GM21723 (cell line): Measurements from ENCODE around the gene IGSF9B.

Experiments used
- ATAC-seq: cut with Tn5 transposase; IDR thresholded peaks from one replicate; pipeline ENCODE4 v1.9.1; 2021; ENCODE audit warnings: mild to moderate bottlenecking, moderate library complexity; ENCODE audit not compliant: unreplicated experiment

IGSF9B gene

DNA sequence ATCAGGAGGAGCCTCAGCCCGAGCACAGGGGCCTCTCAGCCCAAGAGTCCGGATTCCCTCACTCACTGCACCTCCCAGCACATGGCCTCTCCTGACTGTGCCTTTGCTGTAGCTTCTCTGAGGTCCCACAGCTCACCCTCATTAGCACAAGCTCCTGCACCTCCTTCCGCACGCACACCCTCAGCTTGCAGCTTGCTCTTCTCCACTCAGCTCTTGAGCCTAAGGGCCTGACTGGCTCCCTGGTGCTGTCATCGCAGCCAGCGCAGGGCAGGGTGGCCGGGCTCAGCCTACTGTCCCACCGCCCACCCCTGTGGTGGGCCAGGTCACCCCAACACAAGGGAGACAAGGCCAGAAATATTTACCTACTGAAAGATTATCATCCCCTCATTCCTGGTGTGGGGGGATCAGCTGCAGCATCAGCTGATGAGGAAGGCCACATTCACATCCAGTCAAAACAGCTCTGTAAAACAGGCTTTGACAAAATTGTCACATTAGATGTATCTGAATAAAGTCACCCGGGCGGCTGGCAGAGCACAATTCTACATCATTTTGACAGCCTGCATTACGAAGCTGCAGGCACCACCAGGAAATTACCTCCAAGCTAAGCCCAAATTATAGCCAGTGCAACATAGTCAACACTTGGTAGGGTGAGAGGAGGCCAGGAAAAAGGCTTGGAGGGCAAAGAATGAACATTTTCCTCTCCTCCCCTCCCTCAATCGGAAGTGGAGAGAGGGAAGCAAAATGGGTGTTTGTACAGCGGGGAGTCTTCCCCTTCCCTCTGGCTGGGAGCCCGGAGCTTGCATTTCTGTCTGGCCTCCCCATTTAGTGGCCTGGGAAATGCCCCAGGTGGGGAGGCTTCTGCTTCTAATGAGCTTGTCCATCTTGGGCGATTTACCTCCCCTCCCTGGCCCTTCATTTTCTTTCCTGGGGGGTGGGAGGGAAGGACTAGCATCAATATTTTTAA, 29.5 kb upstream of the IGSF9B start:
- no peak for ATAC-seq

- ATAC-seq: peak; percentile 73
Observed at GRCh38 chr11:133984828-133985227, 28.1 kb upstream of the IGSF9B start.

DNA sequence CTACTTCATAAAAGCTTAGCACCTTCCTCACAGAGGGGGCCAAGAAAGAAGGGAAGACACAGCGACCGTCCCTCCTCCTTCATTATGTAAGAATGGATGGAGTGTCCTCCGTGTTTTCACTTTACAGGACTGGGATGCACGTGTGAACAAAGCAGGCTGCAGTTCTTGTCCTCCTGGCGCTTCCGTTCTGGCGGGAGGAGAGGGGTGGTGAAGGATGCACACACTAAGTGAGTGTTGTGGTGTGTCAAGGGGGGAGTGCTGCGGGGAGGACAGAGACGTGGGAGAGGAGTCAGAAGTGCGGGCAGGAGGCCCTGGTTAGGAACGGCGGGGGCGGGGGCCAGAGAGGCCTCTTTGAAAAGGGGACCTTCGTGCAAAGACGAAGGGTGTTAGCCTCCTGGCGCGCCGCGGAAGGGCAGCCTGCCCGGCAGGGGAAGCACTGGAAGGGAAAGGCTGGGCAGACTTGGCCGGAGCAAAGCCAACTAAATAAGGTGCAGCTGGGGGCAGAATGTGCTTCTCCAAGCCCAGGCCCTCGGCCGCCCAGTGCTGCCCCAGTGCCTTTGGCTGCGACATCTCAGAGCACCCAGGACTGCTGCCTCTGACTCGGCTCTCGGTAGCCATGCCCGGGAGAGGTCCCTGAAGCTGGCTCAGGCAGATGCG, 27.0 kb upstream of the IGSF9B start:
- ATAC-seq: no peak

GRCh38 chr11:133982876-133983275, 26.1 kb upstream of the IGSF9B start:
- no peak for ATAC-seq

DNA sequence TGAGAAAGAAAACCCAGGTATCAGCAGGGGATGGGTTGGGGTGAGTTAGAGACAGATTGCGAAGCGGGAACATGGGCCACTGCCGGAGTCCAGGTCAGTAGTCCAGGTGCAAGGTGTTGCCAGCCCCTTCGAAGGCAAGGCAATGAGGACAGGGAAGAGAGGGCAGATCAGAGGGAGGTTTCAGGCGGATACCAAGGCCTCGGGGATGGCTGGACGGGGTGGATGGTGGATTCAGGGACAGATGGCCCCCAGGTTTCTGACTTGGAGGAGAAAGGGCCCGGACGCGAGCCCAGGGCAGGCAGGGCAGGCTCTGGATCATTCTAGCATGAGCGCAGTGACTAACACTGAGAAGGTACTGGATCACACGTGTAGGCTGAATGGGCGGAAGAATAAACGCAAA, 25.4 kb upstream of the IGSF9B start:
- ATAC-seq: no peak

- ATAC-seq: no peak
Observed at GRCh38 chr11:133981156-133981555, 24.4 kb upstream of the IGSF9B start.

- ATAC-seq: no peak
Observed at GRCh38 chr11:133980665-133981064, 23.9 kb upstream of the IGSF9B start.

- ATAC-seq: no peak
Observed at GRCh38 chr11:133978794-133979193, 22.0 kb upstream of the IGSF9B start.

GRCh38 chr11:133977067-133977677, 20.4 kb upstream of the IGSF9B start:
- peak; percentile 99 for ATAC-seq

DNA sequence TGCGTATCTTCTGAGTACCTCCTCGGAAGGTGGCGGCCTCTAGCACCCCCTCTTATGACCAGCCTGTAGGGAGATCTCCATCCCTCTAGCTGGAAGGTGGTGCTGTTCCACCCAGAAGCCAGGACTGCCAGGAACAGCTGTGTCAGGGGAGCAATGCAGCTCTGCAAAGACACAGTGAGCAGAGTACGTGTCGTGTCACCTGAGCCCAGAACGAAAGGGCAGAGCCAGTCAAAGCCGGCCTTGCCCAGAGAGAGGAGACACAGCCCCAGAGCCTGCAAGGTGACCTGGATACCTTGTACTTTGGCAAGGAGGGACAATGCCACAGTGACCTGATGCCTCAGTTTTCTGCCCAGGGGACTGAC, 18.7 kb upstream of the IGSF9B start:
- ATAC-seq: no peak

DNA sequence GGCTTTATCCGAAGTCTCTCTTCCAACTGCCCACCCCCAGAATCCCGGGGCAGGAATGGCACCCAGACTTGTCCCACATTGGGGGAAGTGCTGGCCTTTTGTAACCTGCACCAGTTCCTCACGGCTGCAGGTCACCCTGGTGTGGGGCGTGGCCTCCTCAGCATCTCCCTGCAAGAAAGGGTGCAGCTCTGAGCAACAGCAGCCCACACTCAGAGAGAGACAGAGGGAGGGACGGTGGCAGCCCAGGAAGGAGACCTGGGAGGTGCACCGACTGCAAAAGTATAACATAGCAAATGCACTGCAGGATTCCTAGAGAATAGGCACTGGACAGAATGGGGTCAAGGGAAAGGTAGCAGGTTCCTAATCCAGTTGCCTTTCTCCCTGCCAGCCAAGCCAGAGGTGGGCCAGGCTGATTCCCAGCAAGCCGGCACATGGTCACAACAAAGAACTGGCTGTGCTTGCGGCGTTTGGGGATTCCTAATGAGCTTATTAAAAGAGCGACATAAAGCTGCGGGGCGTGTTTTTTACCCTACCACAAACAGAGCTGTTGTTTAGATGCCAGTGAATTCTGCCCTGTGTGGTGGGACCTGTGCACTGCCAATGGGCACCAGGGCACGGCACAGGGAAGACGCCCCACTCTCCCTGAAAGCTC, 18.2 kb upstream of the IGSF9B start:
- no peak for ATAC-seq

- ATAC-seq: no peak
Observed at GRCh38 chr11:133971881-133972280, 15.1 kb upstream of the IGSF9B start.

DNA sequence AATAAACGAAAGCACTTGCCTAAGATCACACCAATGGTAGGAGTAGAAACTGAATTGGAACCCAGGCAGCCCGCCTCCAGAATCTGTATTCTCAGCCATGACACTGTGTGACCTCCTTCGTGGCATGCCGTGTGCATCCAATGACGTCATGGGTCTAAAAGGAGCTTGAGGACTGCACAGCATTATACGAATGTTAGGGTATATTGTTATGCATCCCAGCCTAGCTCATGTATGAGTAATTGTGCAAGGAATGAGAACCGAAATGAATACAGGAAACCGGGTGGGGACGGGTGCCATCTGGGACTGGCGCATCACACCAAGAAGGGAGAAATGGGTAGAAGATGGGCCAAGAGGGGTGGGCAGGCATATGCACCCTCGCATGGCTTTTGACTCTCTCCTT, 12.3 kb upstream of the IGSF9B start:
- ATAC-seq: no peak

DNA sequence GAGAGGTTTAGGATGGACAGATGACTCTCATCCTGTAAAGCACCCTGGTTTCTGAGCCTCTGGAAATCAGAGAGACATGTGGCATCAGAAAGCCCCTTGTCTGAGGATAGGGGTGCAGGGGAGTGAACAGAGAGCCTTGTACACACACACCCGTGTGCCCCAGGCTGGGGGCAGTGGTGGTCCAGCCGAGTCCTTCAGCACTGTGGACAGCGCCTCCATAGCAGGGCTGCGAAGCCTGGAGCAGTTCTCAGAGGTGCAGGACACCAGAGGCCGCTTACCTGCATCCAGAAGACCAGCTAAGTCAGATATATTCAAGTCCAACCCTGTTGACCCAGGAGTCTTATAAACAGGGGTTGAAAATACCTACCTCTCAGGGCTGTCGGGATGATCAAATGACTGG, 11.5 kb upstream of the IGSF9B start:
- ATAC-seq: no peak

DNA sequence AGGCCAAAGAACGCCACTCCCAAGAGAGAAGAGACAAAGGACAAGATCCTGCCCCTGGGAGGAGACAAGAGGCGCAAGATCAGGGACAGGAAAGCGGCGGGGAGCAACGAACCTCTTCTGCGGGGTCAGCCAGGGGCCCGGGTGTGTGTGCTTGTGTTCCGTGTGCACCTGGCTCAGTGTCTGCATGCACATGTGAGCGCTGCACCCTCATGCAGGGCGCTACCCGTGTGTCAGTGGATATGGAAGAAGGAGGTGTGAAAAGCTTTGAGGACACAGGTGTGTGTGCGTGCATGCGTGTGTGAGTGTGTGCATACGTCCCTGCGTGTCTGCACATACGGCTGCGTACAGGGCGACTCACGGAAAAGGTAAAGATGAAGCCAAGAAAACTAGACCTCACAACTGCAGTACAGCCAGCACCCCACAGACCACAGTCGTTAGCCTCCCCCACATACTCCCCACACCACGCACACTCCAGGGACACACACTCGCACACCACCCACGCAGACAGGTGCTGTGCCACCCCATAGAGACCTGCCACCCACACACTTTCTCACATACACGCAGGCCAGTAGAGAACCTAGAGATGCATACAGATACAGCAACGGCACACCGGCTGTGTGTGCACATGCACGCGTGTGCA, 11.0 kb upstream of the IGSF9B start:
- no peak for ATAC-seq

DNA sequence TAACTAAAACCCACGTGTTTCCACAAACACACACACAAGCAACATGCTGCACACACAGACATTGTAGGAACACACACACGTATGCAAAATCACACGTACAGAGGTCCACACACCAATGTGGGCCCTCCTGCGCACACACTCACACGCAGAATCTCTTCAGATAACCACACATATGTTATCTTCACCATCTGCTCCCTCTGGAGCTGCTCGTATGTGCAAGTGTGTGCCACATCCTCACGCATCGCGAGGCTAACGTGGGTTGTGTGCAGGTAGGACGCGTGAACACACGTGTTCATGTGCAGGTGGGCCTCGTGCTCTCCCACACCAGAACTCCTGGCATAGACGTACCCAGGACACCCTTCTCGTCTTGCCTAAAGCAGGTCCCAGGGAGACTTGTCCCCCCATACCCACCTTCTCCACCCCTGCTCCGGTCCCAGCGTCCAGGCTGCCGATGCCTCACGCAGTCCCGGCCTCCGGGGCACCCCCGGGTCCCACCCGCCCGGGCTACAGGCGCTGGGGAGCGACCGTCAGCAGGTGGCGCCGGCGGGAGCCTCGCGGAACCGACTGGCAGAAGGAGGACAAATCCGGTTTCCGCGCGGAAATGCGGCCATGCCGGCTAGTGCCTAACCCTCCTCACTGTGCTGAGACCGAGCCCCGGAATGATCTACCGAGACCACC, 10.3 kb upstream of the IGSF9B start:
- no peak for ATAC-seq

- ATAC-seq: no peak
Observed at GRCh38 chr11:133966172-133966651, 9.4 kb upstream of the IGSF9B start.

GRCh38 chr11:133965031-133965601, 8.3 kb upstream of the IGSF9B start:
- no peak for ATAC-seq

GRCh38 chr11:133964356-133964755, 7.6 kb upstream of the IGSF9B start:
- no peak for ATAC-seq

DNA sequence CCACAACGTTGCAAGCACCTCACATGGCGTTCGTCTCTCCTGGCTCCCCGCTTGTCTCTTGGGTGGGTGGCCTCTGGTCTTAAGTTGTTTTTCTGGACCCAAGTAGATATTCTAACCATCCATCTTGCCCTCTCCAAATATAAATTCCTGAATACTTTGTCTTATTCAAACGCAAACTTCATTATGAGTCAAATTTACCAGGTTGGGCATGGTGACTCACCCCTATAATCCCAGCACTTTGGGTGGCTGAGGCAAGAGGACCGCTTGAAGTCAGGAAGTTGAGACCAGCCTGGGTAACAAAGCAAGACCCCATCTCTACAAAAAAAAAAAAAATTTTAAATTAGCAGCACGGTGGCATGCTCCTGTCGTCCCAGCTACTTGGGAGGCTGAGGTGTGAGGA, 5.1 kb upstream of the IGSF9B start:
- ATAC-seq: no peak
